Pons (tissue), 1 donor: ENCODE results near the gene PPP2R5A.
"Not testable (repeated sequence)": the region's sequence is repeated elsewhere in the genome, so short reads cannot be mapped to it uniquely, and the experiment has no call there.

ENCODE experiments used
- DNase-seq: peaks from one replicate; pipeline ENCODE4 v3.0.0-alpha.2; 2016; ENCODE audit warnings: low spot score

PPP2R5A gene

DNA sequence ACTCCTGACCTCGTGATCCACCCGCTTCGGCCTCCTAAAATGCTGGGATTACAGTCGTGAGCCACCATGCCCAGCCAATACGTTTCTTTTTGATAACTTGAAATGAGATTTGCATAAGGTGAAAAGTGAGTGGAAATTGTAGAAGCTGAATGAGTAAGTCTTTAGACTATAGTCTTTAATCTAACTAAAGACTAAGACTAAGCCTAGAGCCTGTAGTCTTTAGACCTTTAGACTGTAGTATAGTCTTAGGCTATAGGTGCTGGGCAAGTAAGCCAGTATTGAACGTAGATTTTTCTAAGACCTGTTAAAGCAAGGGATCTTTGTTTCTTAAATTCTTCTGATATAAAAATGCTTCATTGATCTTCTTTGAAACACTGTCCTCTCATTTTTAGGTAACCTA is 12.1 kb downstream of the PPP2R5A start:
- DNase-seq = no peak

- no peak for DNase-seq
Measured at GRCh38 chr1:212301580-212301979, 16.4 kb downstream of the PPP2R5A start.

- DNase-seq = no peak
Measured at GRCh38 chr1:212302745-212303383, 17.7 kb downstream of the PPP2R5A start.

- no peak for DNase-seq
Measured at GRCh38 chr1:212305342-212305741, 20.1 kb downstream of the PPP2R5A start.

DNA sequence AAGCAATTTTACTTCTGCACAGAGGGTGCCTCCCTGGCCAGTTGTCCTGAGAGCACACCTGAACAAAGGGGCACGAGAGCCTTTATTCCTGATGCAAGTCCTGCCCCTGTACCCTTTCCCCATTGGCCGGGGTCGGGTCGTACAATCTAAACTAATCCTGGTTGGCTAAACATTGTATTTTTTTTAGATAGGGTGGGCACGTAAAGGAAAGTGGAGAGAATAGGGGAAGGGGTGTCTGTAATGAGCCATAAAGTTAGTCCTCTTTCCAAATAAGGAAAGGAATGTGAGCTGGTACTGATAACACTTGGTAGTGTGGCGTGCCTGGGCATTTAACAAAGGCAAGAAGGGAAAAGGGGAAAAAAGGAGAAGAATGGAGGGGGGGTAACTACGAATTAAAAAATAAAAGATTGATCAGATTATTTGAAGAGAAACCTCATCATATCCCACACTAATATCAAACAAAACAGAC is 20.8 kb downstream of the PPP2R5A start:
- DNase-seq = not testable (repeated sequence)

DNA sequence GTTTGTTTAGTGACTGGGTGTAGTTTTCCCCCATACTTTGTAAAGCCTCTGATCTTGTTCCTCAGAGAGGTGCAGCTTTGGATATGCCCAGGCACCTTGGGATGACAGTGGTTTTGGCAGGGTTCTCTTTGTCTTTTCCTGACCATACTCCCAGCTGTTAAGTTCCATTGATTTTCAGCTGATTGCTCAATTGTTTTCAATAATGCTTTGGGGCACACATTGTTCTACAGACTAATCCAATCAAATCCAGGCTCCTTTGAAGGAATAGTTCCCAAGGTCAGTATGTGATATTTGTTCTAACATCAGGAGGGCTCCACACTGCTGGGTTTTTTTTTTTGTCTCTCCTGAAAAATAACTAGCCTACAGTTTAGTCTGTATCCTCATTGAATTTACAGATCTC is 24.8 kb downstream of the PPP2R5A start:
- DNase-seq = no peak

DNA sequence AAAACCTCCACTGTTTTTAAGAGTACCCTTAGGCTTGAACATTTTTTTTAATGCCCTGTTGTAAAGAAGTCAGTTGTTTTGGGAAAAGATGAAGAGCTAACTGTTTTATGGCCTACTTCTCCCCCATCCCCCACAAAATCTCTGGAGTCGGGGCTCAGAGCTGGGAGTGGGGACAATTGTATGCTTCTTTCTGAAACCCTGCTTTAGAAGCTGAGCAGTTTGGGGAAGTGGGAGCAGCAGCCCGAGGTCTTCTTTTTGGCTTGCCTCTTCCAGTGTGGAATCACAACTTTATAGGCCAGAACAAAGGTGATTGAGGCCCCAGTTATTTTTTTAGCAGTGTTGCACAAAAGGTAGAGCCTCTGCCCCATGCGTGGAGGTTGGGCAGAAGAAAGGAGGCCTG is 25.2 kb downstream of the PPP2R5A start:
- no peak for DNase-seq

GRCh38 chr1:212311836-212312497 is 26.8 kb downstream of the PPP2R5A start:
- no peak for DNase-seq

GRCh38 chr1:212313616-212314015 is 28.4 kb downstream of the PPP2R5A start:
- DNase-seq = no peak

DNA sequence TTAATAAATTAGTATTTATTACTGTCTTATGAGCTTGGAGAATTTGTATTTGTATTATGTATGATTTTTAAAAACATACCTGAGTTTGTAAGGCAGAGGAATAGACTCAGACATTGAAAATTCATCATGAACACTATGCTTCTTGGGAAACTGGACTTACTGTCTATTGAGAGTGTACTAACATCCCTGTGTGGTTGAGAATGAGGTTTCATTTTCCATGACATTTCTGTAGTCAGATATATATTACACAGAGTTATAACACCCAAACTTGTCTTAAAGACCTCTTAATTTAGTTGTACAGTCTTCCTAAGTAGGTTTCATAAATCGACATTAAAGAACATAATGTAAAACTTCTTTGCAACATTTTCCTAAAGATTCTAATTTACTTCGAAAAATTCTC is 30.0 kb downstream of the PPP2R5A start:
- no peak for DNase-seq

DNA sequence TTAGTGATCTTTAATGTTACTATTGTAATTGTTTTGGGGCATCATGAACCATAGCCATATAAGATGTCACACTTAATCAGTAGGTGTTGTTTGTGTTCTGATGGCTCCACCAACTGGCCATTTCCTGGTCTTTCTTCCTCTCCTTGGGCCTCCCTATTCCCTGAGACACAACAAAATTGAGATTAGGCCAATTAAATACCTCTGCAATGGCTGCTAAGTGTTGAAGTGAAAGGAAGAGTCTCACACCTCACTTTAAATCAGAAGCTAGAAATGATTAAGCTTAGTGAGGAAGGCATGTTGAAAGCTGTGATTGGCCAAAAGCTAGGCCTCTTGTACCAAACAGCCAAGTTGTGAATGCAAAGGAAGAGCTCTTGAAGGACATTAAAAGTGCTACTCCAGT is 30.7 kb downstream of the PPP2R5A start:
- peak; percentile 64 for DNase-seq

DNA sequence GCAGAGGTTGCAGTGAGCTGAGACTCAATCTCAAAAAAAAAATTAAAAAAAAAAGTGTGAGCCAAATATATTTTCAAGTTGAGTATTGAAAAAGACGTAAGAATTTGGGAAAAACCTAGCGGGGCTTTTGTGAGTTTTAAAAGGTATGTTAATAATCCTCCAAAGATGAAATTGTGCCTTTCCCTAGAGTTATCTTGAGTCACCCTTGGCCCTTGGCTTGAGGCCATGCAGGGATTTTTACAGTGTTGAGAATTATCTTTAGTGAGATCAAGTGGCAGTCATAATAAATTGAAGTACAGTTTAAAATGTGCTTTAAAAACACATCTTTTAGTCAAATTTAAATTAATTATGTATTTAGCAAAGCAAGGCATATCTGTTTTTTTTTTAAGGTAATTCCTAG is 32.7 kb downstream of the PPP2R5A start:
- no peak for DNase-seq

DNA sequence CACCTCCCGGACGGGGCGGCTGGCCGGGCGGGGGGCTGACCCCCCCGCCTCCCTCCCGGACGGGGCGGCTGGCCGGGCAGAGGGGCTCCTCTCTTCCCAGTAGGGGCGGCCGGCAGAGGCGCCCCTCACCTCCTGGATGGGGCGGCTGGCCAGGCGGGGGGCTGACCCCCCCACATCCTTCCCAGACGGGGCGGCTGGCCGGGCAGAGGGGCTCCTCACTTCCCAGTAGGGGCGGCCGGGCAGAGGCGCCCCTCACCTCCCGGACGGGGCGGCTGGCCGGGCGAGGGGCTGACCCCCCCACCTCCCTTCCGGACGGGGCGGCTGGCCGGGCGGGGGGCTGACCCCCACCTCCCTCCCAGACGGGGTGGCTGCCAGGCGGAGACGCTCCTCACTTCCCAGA is 35.8 kb downstream of the PPP2R5A start:
- DNase-seq = not testable (repeated sequence)

- DNase-seq = no peak
Measured at GRCh38 chr1:212323066-212323465, 37.9 kb downstream of the PPP2R5A start.

- no peak for DNase-seq
Measured at GRCh38 chr1:212326541-212326940, 41.3 kb downstream of the PPP2R5A start.

DNA sequence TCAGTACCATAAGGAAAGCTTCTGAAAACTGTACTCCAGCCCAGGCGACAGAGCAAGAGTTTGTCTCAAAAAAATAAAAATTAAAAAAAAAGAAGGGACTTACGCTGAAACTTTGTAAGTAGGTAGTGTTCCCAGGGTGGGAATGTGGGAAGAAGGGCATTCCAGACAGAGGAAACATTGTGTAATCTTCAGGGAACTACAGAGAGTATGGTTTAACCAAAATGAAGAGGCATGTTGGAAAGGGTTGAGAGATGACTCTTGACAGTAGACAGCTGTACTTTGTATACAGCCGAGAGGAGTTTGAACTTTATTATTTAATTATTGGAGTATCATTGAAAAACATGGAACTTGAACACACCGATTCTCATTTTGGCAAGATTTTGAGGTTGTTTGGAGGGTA is 43.0 kb downstream of the PPP2R5A start:
- no peak for DNase-seq

DNA sequence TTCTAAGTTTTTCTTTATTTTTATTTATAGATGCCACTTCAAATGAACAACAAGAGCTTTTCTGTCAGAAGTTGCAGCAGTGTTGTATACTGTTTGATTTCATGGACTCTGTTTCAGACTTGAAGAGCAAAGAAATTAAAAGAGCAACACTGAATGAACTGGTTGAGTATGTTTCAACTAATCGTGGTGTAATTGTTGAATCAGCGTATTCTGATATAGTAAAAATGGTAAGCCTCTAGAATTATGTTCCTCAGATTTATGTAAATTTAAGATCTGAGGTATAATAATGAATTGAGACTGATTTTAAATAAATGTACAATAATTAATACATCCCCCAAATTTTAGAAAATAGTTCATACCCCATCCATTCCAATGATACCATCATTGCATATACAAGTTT is 43.9 kb downstream of the PPP2R5A start:
- DNase-seq = no peak

DNA sequence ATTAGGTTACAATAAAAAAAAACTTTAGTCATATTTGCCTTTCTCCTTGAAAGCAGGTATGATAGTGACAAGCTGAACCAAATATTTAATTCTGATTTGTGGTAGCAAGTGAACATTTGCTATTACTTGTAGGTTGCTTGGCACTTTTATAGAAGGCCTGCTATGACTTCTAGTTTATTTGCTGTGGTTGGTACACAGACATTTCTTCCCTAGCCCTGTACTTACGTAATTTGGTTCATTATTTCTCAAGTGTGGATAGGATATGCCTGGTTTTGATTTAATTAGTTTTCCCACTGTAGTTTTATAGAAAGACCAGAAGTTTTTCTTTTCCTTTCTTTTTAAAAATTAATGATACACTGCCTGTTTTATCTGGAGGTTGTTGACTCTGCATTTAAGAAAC is 55.9 kb downstream of the PPP2R5A start:
- no peak for DNase-seq

GRCh38 chr1:212344905-212345304 is 59.7 kb downstream of the PPP2R5A start:
- no peak for DNase-seq

GRCh38 chr1:212346601-212347000 is 61.4 kb downstream of the PPP2R5A start:
- no peak for DNase-seq

- DNase-seq = no peak
Measured at GRCh38 chr1:212351588-212352362, 66.6 kb downstream of the PPP2R5A start.

- no peak for DNase-seq
Measured at GRCh38 chr1:212353181-212353580, 68.0 kb downstream of the PPP2R5A start.

- no peak for DNase-seq
Measured at GRCh38 chr1:212354464-212354863, 69.3 kb downstream of the PPP2R5A start.
